ENCODE measurements around the gene BIK.

DNA sequence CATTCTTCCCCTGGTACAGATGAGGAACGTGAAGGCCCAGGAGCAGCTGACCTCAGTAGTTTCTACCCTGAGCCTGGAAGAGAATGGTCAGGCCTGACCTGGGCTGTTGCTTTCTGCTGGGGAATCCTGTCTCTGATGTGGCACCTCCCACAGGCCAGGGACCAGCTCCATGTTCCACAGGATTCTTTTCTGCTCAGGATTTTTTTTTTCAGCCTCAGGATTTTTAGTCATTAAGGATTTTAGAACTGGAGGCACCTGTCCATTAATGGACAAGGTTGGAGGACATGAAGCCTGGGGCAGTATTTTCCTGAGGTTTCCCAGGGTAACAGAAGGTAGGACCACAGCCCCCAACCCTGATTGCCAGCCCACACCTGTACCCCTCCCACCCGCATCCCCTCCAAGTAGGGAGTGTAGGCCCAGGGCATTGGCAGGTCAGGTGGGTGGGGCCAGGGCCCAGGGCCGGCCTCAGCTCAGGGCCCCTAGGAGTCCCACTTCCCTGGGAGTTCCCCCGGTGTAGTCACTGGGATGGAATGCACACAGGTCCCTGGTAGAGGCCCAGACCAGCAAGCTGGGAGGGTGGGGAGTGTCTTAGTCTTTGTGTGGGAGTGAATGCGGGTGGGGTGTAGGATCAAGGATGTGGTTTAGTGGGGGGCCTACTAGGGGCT lies 16.1 kb downstream of the BIK start:
- TF ChIP-seq, protein P1, sequence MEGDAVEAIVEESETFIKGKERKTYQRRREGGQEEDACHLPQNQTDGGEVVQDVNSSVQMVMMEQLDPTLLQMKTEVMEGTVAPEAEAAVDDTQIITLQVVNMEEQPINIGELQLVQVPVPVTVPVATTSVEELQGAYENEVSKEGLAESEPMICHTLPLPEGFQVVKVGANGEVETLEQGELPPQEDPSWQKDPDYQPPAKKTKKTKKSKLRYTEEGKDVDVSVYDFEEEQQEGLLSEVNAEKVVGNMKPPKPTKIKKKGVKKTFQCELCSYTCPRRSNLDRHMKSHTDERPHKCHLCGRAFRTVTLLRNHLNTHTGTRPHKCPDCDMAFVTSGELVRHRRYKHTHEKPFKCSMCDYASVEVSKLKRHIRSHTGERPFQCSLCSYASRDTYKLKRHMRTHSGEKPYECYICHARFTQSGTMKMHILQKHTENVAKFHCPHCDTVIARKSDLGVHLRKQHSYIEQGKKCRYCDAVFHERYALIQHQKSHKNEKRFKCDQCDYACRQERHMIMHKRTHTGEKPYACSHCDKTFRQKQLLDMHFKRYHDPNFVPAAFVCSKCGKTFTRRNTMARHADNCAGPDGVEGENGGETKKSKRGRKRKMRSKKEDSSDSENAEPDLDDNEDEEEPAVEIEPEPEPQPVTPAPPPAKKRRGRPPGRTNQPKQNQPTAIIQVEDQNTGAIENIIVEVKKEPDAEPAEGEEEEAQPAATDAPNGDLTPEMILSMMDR (IDR thresholded peaks at IDR 0.05), result no peak
- no peak for TF ChIP-seq POLR2A (IDR thresholded peaks at IDR 0.05)
